Right lobe of liver (tissue), 6 donors: ENCODE data around the gene RPLP2. TPM values are rescaled to one million over a fixed set of nuclear protein-coding genes. Genes with fewer than 3 reads are reported as not detected.

Experiments
- ATAC-seq, 4 donors: fragments of 200-7000 bp; cut with Tn5 transposase; one replicate each; pipeline ENCODE4 v1.9.1; 2020; ENCODE audit warnings: mild to moderate bottlenecking in 4 of 4, moderate library complexity in 4 of 4
- DNase-seq, 3 donors: peaks; one replicate each; pipeline ENCODE4 v3.0.0-alpha.2; 2020
- H3K27ac ChIP-seq, 3 donors: fragments of 200-600 bp; one replicate each; pipeline ENCODE4 v1.8.0; 2022
- H3K27me3 ChIP-seq, 2 donors: fragments of 200-600 bp; one replicate each; pipeline ENCODE4 v1.8.0; 2022
- H3K36me3 ChIP-seq, 4 donors: fragments of 200-600 bp; sonication (generic) in 1 of 4; one replicate each; pipeline versions ENCODE4 v1.5.1 to v1.8.0; 2017 to 2022; ENCODE audit warnings: control low read depth in 1 of 4
- H3K4me1 ChIP-seq, 4 donors: fragments of 200-600 bp; sonication (generic) in 1 of 4; one replicate each; pipeline versions ENCODE4 v1.5.1 to v1.8.0; 2017 to 2022; ENCODE audit warnings: control low read depth in 1 of 4
- H3K4me3 ChIP-seq, 3 donors: fragments of 200-600 bp; one replicate each; pipeline ENCODE4 v1.8.0; 2022
- H3K9me3 ChIP-seq, 4 donors: fragments of 200-600 bp; sonication (generic) in 1 of 4; one replicate each; pipeline versions ENCODE4 v1.5.1 to v1.8.0; 2017 to 2022; ENCODE audit warnings: control low read depth in 1 of 4
- POLR2A ChIP-seq: fragments of 450-650 bp; IDR thresholded peaks from one replicate; pipeline ENCODE4 v1.6.1; 2017; ENCODE audit warnings: antibody characterized with exemption, mild to moderate bottlenecking
- WGBS: methylation state at CpG from one replicate; pipeline ENCODE4 v1.1.6; 2018; ENCODE audit warnings: low coverage, low lambda C conversion rate; ENCODE audit not compliant: insufficient coverage; ENCODE audit errors: missing lambda C conversion rate; 5-methylcytosine and 5-hydroxymethylcytosine counted together
- intact Hi-C, 2 donors: fragments of 100-400 bp; cut with DNase I; formaldehyde crosslinking; loops; one replicate each; pipeline versions ENCODE4 v1.11.2 to v1.14.1; 2022
- total RNA-seq, 6 experiments: library from RNA; depleted of rRNA in 2 of 6; stranded (reverse); fragments of >200 nt in 2 of 6; fragmentation: NEBNext Ultra II Directional in 3 of 6; extraction: Animal tissue kit (Norgen Biotek cat#: 25700) in 3 of 6; gene quantifications; one replicate each; pipeline versions ENCODE4 v1.1.0 to v1.2.4, GENCODE V29; 2016 to 2023
- TF ChIP-seq, protein P1 (sequence below), 4 donors: fragments of 200-600 bp in 3 of 4; fragments of 450-650 bp in 1 of 4; IDR thresholded peaks; one replicate each; pipeline versions ENCODE4 v1.5.1 to v1.8.0; 2016 to 2022; ENCODE audit warnings: antibody characterized with exemption in 4 of 4, mild to moderate bottlenecking in 2 of 4
- donor health status: DM: no; HTN: yes; CAD: no.
- donor health status: DM: no; HTN: no; CAD: no.
- donor health status: DM: no; HTN: no; CAD: no.
- donor health status: DM: no; HTN: yes; CAD: no.
- donor health status: DM: no; HTN: yes; CAD: no.

Gene RPLP2
- total RNA-seq, 6 experiments from 2014 or later: 212 to 574 (median 457) TPM

DNA sequence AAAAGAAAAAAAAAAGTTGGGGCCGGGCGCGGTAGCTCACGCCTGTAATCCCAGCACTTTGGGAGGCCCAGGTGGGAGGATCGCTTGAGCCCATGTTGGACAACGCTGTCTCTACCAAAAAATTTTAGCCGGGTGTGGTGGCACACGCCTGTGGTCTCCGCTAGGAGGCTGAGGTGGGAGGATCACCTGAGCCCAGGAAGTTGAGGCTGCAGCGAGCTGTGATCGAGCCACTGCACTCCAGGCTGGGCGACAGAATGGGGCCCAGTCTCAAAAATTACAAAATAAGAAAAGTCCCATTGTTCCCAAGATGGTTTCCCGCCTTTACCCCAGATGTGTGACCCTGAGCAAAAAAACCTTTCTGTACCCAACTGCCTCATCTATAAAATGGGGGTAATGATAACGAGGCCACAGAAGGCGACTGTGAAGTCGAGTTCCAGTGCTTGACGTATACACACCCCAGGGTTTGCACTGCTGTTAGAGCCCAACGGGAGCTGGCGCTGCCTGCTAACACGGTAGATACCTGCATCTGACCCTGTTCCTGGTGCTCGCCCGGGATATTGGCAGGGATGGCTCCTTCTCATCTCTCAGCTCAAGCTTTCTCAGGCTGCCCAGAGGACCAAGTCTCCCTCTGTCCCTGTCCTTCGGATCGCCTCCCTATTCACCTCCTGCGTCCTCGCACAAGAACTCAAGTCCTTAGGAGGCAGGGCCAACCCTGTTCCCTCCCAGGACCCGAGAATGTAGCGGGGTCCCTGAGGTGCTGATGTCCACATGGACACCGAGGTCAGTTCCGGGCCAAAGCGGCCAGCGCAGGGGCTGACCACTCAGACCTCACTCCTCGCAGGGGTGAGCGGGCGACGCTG lies 1.1 kb upstream of the RPLP2 start:
- intact Hi-C loops: no loop called here
- no peak for ATAC-seq
- no peak for TF ChIP-seq POLR2A
- TF ChIP-seq, protein P1, sequence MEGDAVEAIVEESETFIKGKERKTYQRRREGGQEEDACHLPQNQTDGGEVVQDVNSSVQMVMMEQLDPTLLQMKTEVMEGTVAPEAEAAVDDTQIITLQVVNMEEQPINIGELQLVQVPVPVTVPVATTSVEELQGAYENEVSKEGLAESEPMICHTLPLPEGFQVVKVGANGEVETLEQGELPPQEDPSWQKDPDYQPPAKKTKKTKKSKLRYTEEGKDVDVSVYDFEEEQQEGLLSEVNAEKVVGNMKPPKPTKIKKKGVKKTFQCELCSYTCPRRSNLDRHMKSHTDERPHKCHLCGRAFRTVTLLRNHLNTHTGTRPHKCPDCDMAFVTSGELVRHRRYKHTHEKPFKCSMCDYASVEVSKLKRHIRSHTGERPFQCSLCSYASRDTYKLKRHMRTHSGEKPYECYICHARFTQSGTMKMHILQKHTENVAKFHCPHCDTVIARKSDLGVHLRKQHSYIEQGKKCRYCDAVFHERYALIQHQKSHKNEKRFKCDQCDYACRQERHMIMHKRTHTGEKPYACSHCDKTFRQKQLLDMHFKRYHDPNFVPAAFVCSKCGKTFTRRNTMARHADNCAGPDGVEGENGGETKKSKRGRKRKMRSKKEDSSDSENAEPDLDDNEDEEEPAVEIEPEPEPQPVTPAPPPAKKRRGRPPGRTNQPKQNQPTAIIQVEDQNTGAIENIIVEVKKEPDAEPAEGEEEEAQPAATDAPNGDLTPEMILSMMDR (IDR thresholded peaks at IDR 0.05): no peak

DNA sequence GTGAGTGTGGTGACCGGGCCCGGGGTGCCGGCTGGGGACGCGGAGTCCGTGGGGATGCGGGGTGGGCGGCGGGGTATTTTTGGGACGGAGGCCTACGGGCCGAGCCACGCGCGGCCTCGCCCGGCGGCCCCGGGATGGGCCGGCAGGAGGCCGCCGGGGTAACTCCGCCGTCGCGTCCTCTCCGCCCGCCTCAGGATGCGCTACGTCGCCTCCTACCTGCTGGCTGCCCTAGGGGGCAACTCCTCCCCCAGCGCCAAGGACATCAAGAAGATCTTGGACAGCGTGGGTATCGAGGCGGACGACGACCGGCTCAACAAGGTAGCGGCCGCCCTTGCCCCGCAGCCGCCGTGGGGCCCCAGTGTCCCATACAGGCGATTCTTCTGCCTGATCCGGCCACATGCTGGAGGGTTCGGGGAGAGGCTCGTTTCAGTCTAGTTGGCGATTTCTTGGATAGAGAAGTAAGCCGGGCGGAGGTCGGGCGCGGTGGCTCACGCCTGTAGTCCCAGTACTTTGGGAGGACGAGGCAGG lies 337 bp downstream of the RPLP2 start:
- 1% methylated on average over 19 of the region's 55 CpGs for WGBS
- H3K27ac ChIP-seq: peak overlapping the region; percentile 91 to 95 (median 94)
- no peak for ATAC-seq
- no peak for DNase-seq
- no peaks in the 10 kb centered on the region for H3K9me3 ChIP-seq
- intact Hi-C loops: no loop called here
- peak; percentile 73 for TF ChIP-seq POLR2A
- TF ChIP-seq, protein P1 (IDR thresholded peaks at IDR 0.05): peak in 2 of 4 donors; percentile 3 to 7
- no peaks in the 10 kb centered on the region for H3K27me3 ChIP-seq
- H3K36me3 ChIP-seq: peaks cover 0 to 29% (median 0%) of the 10 kb centered on the region in 4 donors
- peaks cover 0 to 22% (median 8%) of the 10 kb centered on the region in 4 donors for H3K4me1 ChIP-seq
- H3K4me3 ChIP-seq: peak overlapping the region; percentile 84 to 100 (median 99)

More for the DNA sequence above, 1.1 kb upstream of the RPLP2 start:
- 16% methylated on average over 18 of the region's 36 CpGs for WGBS
- Histone ChIP-seq H3K9me3 (no peaks in the 10 kb centered on the region), H3K27ac (peak overlapping the region; percentile 91 to 95 (median 94)), H3K36me3 (peaks cover 0 to 27% (median 0%) of the 10 kb centered on the region in 4 donors), H3K4me3 (peak overlapping the region; percentile 84 to 100 (median 99)), H3K4me1 (peaks cover 0 to 34% (median 13%) of the 10 kb centered on the region in 4 donors), H3K27me3 (no peaks in the 10 kb centered on the region)
- no peak for DNase-seq

DNA sequence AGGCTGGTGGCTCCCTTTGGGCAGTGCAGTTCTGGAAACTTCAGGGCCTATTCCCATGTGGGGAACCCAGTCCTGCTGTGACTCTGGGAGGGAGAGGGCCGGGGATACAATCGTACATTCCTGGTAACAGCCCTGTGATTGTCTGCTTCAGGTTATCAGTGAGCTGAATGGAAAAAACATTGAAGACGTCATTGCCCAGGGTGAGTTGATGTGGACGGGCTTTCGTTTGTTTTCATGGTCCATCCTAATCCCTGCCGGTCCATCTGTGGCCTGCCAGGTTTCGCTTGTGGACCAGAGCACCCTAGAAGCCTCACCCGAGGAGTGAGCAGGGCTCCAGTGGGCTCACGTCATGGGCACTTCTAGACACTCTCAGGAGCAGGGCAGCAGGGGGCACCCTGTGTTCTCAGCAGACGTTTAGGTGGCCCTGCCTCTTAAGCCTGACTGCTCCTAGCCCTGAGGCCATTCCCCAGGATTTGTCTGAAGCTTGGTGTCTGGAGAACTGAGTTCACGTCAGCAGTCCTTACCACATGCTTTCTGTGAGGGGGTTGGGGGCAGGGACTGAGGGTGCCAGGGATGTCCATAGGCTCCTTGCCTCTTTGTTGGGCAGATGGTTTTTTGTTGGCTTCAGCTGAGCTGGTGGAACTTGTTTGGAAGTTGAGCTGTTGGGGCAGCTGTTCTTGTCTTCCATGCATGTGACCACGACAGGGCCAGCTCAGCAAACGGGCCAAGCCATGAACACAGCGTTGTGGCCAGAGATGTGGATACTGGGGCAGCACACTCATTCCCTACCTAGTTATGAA lies 1.9 kb downstream of the RPLP2 start:
- H3K4me1 ChIP-seq: peaks cover 0 to 22% (median 8%) of the 10 kb centered on the region in 4 donors
- TF ChIP-seq, protein P1 (IDR thresholded peaks at IDR 0.05): peak in 1 of 4 donors; percentile 10
- no peak for TF ChIP-seq POLR2A
- peak overlapping the region in 1 of 3 donors; percentile 84 for H3K4me3 ChIP-seq
- ATAC-seq (no peak), DNase-seq (no peak)
- WGBS: 63% methylated on average over 4 of the region's 14 CpGs
- no peak overlapping the region for H3K27ac ChIP-seq
- H3K36me3 ChIP-seq: peaks cover 0 to 29% (median 0%) of the 10 kb centered on the region in 4 donors
- intact Hi-C loops: no loop called here
- no peaks in the 10 kb centered on the region for H3K9me3 ChIP-seq
- H3K27me3 ChIP-seq: no peaks in the 10 kb centered on the region

DNA sequence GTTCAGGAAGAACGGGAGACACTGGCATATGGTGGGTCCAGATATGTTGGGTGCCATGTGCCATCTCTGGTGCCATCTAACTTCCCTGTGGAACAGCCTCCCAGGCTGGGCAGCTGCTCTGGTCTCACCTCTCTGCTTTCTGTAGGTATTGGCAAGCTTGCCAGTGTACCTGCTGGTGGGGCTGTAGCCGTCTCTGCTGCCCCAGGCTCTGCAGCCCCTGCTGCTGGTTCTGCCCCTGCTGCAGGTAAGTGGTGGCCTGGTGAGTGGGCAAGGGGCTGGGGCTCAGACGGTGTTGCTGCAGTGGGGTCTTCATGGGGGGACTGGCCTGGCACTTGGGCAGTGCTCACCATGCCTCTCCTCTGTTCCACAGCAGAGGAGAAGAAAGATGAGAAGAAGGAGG lies 2.6 kb downstream of the RPLP2 start:
- peaks cover 0 to 22% (median 8%) of the 10 kb centered on the region in 4 donors for H3K4me1 ChIP-seq
- H3K36me3 ChIP-seq: peaks cover 0 to 29% (median 0%) of the 10 kb centered on the region in 4 donors
- no peak overlapping the region for H3K4me3 ChIP-seq
- DNase-seq: no peak
- TF ChIP-seq POLR2A: no peak
- TF ChIP-seq, protein P1 (IDR thresholded peaks at IDR 0.05): no peak
- no peaks in the 10 kb centered on the region for H3K9me3 ChIP-seq
- WGBS: no CpG with 5 or more reads among the region's 3 CpGs
- ATAC-seq: no peak
- no peaks in the 10 kb centered on the region for H3K27me3 ChIP-seq
- intact Hi-C loops: no loop called here
- no peak overlapping the region for H3K27ac ChIP-seq
